ENCODE results near the gene PYCR2. TPM values are rescaled to one million over a fixed set of nuclear protein-coding genes. Genes with fewer than 3 reads are reported as not detected.
A peak's percentile ranks its signal among the peaks of the same experiment; 100 is the strongest.

PYCR2 gene
- total and polyA plus RNA-seq, 2 of the 8 experiments (the other 6 are each of a cell fraction or from before 2014, with no cell fraction given) = 79.3 to 84.6 TPM

- TF ChIP-seq CHD7 (IDR thresholded peaks at IDR 0.05; ENCODE audit: insufficient replicate concordance, low read length) (no peak), BCL11A (IDR thresholded peaks at IDR 0.05; ENCODE audit: low read depth in 2 of 2, low read length in 2 of 2) (no peak), SP2 (IDR thresholded peaks at IDR 0.05; ENCODE audit: low read length) (no peak), SP4 (IDR thresholded peaks at IDR 0.05; ENCODE audit: low read length) (no peak), EP300 (IDR thresholded peaks at IDR 0.05; ENCODE audit: borderline replicate concordance in 1 of 2, low read depth in 2 of 2, low read length in 2 of 2) (peak in 1 of 2 experiments; percentile 83; a peak in 1 of 3 replicates), USF2 (IDR thresholded peaks at IDR 0.05; ENCODE audit: low read length) (no peak), SIRT6 (IDR thresholded peaks at IDR 0.05; ENCODE audit: low read length) (no peak), NRF1 (IDR thresholded peaks at IDR 0.05; ENCODE audit: low read depth, low read length) (no peak), RFX5 (IDR thresholded peaks at IDR 0.05; ENCODE audit: borderline replicate concordance, low read depth, low read length) (no peak)
These were observed 24.8 kb downstream of the PYCR2 start (continued) for GRCh38 chr1:225899044-225899925.
